B cell (primary cell): ENCODE results near the gene FUBP3. TPM values are rescaled to one million over a fixed set of nuclear protein-coding genes. Genes with fewer than 3 reads are reported as not detected.

Experiments used
- ATAC-seq: fragments of 200-7000 bp; cut with Tn5 transposase; one replicate; pipeline ENCODE4 v1.10.0; 2021; ENCODE audit warnings: low read depth, mild to moderate bottlenecking, moderate number of reproducible peaks, moderate library complexity
- CTCF ChIA-PET: fragments of 350-600 bp; sonication (Branson Sonifier 250); formaldehyde crosslinking; loops from one replicate; lab custom pipeline; 2021; ENCODE audit warnings: antibody characterized with exemption, inconsistent platforms; lab: Charles Lee
- POLR2A ChIA-PET: fragments of 350-600 bp; sonication (Branson Sonifier 250); formaldehyde crosslinking; loops from one replicate; lab custom pipeline; 2021; ENCODE audit warnings: antibody characterized with exemption; lab: Charles Lee
- DNase-seq: peaks from one replicate; pipeline ENCODE4 v3.0.0; 2013
- H2AFZ ChIP-seq: 2 replicates; pipeline ENCODE4 v1.6.1; 2012; ENCODE audit warnings: mild to moderate bottlenecking, low read depth, low read length; ENCODE audit not compliant: insufficient read depth, poor library complexity, severe bottlenecking
- H3K27ac ChIP-seq, 2 donors: 1 replicate in 1 of 2; 2 replicates in 1 of 2; pipeline ENCODE4 v1.5.1; 2012 to 2013; ENCODE audit warnings: low read length in 2 of 2, mild to moderate bottlenecking in 2 of 2, moderate library complexity in 1 of 2
- H3K27me3 ChIP-seq, 4 experiments: fragments of 200-600 bp in 1 of 4; sonication (generic) in 1 of 4; replicated peaks in 1 of 4; 1 replicate in 2 of 4; 2 replicates in 2 of 4; pipeline versions ENCODE4 v1.6.1 to v1.7.0; 2013 to 2016; ENCODE audit warnings: low read length in 3 of 4, mild to moderate bottlenecking in 2 of 4, mixed read lengths in 1 of 4, moderate library complexity in 1 of 4; ENCODE audit not compliant: insufficient read depth in 4 of 4, control insufficient read depth in 3 of 4; ENCODE audit errors: control extremely low read depth in 1 of 4
- H3K36me3 ChIP-seq, 2 experiments: replicated peaks in 1 of 2; 1 replicate in 1 of 2; 2 replicates in 1 of 2; pipeline versions ENCODE4 v1.6.1 to v1.7.1; 2013; ENCODE audit warnings: low read length in 1 of 2; ENCODE audit not compliant: insufficient read depth in 2 of 2, control insufficient read depth in 1 of 2; ENCODE audit errors: control extremely low read depth in 1 of 2, extremely low read depth in 1 of 2
- H3K4me1 ChIP-seq, 2 donors: fragments of 200-600 bp in 1 of 2; sonication (generic) in 1 of 2; 1 replicate in 1 of 2; 2 replicates in 1 of 2; pipeline versions ENCODE4 v1.5.1 to v1.6.1; 2013 to 2017; ENCODE audit warnings: low read length in 2 of 2; ENCODE audit not compliant: control insufficient read depth in 2 of 2, insufficient read depth in 2 of 2
- H3K4me2 ChIP-seq: replicated peaks from 2 replicates; pipeline ENCODE3; 2012; ENCODE audit warnings: mild to moderate bottlenecking, low read depth, low read length; ENCODE audit not compliant: poor library complexity, severe bottlenecking
- H3K4me3 ChIP-seq, 5 experiments: fragments of 200-600 bp in 1 of 5; sonication (generic) in 1 of 5; 1 replicate in 3 of 5; 2 replicates in 2 of 5; pipeline versions ENCODE4 v1.5.1 to v1.7.0; 2011 to 2016; ENCODE audit warnings: low read length in 4 of 5, mild to moderate bottlenecking in 4 of 5, low read depth in 2 of 5, control low read depth in 1 of 5, moderate library complexity in 1 of 5; ENCODE audit not compliant: insufficient read depth in 1 of 5; ENCODE audit errors: control extremely low read depth in 1 of 5, extremely low read depth in 1 of 5
- H3K79me2 ChIP-seq: fragments of 200-600 bp; sonication (generic); one replicate; pipeline ENCODE4 v1.6.0; 2016; ENCODE audit warnings: low read length; ENCODE audit not compliant: control insufficient read depth, insufficient read depth
- H3K9ac ChIP-seq: fragments of 200-600 bp; sonication (generic); 2 replicates; pipeline ENCODE4 v1.6.1; 2017; ENCODE audit warnings: mild to moderate bottlenecking, low read length, moderate library complexity
- H3K9me3 ChIP-seq, 3 donors: one replicate each; pipeline versions ENCODE4 v1.6.1 to v1.7.1; 2013; ENCODE audit warnings: low read length in 2 of 3; ENCODE audit not compliant: control insufficient read depth in 2 of 3, insufficient read depth in 1 of 3; ENCODE audit errors: control extremely low read depth in 1 of 3
- H4K20me1 ChIP-seq: 2 replicates; pipeline ENCODE4 v1.6.0; 2012; ENCODE audit warnings: mild to moderate bottlenecking, low read length; ENCODE audit not compliant: insufficient read depth, control insufficient read depth, poor library complexity, severe bottlenecking
- H3K27ac Mint-ChIP-seq: one replicate; pipeline ENCODE4 v1.8.0; 2021; ENCODE audit warnings: mixed read lengths
- H3K27me3 Mint-ChIP-seq: one replicate; pipeline ENCODE4 v1.8.0; 2021; ENCODE audit warnings: mixed read lengths
- H3K4me1 Mint-ChIP-seq: one replicate; pipeline ENCODE4 v1.8.0; 2021; ENCODE audit warnings: mixed read lengths
- H3K4me3 Mint-ChIP-seq: one replicate; pipeline ENCODE4 v1.8.0; 2021; ENCODE audit warnings: mixed read lengths
- H3K9me3 Mint-ChIP-seq: one replicate; pipeline ENCODE4 v1.8.0; 2022; ENCODE audit warnings: mixed read lengths; ENCODE audit not compliant: insufficient read depth
- CTCF ChIP-seq: fragments of 200-600 bp; IDR thresholded peaks from one replicate; pipeline ENCODE4 v1.8.0; 2022; ENCODE audit warnings: antibody characterized with exemption, mild to moderate bottlenecking
- EZH2 ChIP-seq: IDR thresholded peaks from 2 replicates; pipeline ENCODE4 v1.6.1; 2012; ENCODE audit warnings: borderline replicate concordance, low read depth, mild to moderate bottlenecking, moderate library complexity, low read length; ENCODE audit not compliant: insufficient read depth, poor library complexity, severe bottlenecking
- WGBS: methylation state at CpG from one replicate; pipeline ENCODE4 v1.1.5; 2013; ENCODE audit warnings: missing lambda C conversion rate; ENCODE audit not compliant: insufficient coverage; 5-methylcytosine and 5-hydroxymethylcytosine counted together
- intact Hi-C: fragments of 100-400 bp; cut with micrococcal nuclease; formaldehyde crosslinking; loops from one replicate; pipeline ENCODE4 v1.10.0; 2022
- polyA plus RNA-seq: library from polyadenylated mRNA; depleted of rRNA; stranded (reverse); fragments of >200 nt; gene quantifications from 2 replicates; pipeline ENCODE4 v1.2.3, GENCODE V29; 2012
- total RNA-seq, 2 donors: library from RNA; stranded (reverse); fragments of 120-200 nt in 1 of 2; gene quantifications; 1 replicate in 1 of 2; 2 replicates in 1 of 2; pipeline versions ENCODE4 v1.2.3 to v1.2.4, GENCODE V29; 2013 to 2022

Gene FUBP3
- total and polyA plus RNA-seq, 2 donors (not counting 1 experiment from before 2014, with no cell fraction given): 45.7 to 79.4 TPM

DNA sequence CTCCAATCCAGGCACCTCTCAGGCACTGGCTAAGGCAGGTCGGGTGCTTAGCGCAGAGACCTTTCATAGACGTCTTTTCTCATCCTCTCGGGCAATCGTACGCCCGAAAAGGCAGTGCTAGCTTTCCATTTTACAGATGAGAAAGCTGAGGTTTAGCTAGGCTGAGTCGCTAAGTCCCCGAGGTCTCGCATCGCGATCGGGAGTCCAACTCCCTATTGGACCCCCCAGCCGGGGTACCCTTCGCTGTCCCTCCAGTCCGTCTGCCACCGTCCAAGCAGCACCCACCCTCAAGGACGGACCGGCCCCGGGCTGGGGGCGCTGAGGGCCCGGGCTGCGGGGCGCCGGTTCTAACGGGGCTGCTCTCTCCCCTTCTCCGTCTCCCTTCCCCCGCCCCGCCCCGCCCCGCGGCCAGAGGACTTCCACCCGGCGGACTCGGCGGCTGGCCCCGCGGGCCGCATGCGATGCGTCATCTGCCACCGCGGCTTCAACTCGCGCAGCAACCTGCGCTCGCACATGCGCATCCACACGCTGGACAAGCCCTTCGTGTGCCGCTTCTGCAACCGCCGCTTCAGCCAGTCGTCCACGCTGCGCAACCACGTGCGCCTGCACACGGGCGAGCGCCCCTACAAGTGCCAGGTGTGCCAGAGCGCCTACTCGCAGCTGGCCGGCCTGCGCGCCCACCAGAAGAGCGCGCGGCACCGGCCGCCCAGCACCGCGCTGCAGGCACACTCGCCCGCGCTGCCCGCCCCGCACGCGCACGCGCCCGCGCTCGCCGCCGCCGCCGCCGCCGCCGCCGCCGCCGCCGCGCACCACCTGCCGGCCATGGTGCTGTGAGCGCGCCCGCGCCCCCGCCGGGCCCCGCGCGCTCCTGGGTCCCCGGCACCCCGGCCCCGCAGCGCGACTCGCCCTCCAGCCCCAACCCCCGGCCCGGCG is 101.7 kb downstream of the FUBP3 start:
- Histone ChIP-seq H3K27ac (no peak overlapping the region), H3K9me3 (peaks cover 0 to 5% (median 5%) of the 10 kb centered on the region in 3 donors), H4K20me1 (no peaks in the 10 kb centered on the region), H3K4me1 (peaks cover 12% of the 10 kb centered on the region in 2 donors), H3K79me2 (no peaks in the 10 kb centered on the region), H3K27me3 (peaks cover 0 to 32% (median 4%) of the 10 kb centered on the region in 4 experiments), H3K36me3 (no peaks in the 10 kb centered on the region), H3K4me3 (peak overlapping the region in 4 of 5 experiments; percentile 29 to 71 (median 63)), H3K9ac (peak overlapping the region; percentile 70), H3K4me2 (peak overlapping the region; percentile 97), H2AFZ (peak overlapping the region; percentile 92)
- intact Hi-C loops: loop anchor here (10.0 kb wide), 1 partner anchor 576 kb away; no protein-coding TSS in a partner anchor
- ATAC-seq: peak; percentile 56
- ChIA-PET POLR2A (no interaction called here), CTCF (interaction anchor here (0.6 to 2.2 kb wide), 6 partner anchors 13 to 221 kb away, joined by 3 to 43 read pairs (median 5); partner anchors contain the start of gene EXOSC2)
- TF ChIP-seq EZH2: no peak
- WGBS: 4% methylated on average over 116 of the region's 116 CpGs
- peak; percentile 73 for DNase-seq
- Mint-ChIP-seq H3K27me3 (peaks cover 7% of the 10 kb centered on the region), H3K4me1 (peaks cover 8% of the 10 kb centered on the region), H3K9me3 (no peaks in the 10 kb centered on the region), H3K27ac (no peak overlapping the region), H3K4me3 (peak overlapping the region; percentile 69)

GRCh38 chr9:130681769-130682420 is 102.5 kb downstream of the FUBP3 start:
- Histone ChIP-seq H3K9me3 (peaks cover 0 to 5% (median 5%) of the 10 kb centered on the region in 3 donors), H3K79me2 (no peaks in the 10 kb centered on the region), H3K4me1 (peaks cover 12% of the 10 kb centered on the region in 2 donors), H3K4me2 (peak overlapping the region; percentile 97), H4K20me1 (no peaks in the 10 kb centered on the region), H3K27me3 (peaks cover 0 to 32% (median 4%) of the 10 kb centered on the region in 4 experiments), H3K9ac (peak overlapping the region; percentile 70), H3K4me3 (peak overlapping the region; percentile 3 to 71 (median 61)), H3K36me3 (no peaks in the 10 kb centered on the region), H3K27ac (no peak overlapping the region), H2AFZ (peak overlapping the region; percentile 92)
- POLR2A ChIA-PET: interaction anchor here (0.9 kb wide), 1 partner anchor 11 kb away, joined by 4 read pairs; the partner anchor contains the start of gene EXOSC2
- TF ChIP-seq EZH2 (no peak), CTCF (no peak)
- DNase-seq (peak; percentile 61), ATAC-seq (peak; percentile 31)
- H3K27me3 Mint-ChIP-seq: peaks cover 7% of the 10 kb centered on the region
- no peaks in the 10 kb centered on the region for H3K9me3 Mint-ChIP-seq
- WGBS: under 1% methylated on average over 44 of the region's 45 CpGs
- peak overlapping the region; percentile 97 for H3K4me3 Mint-ChIP-seq
- no peak overlapping the region for H3K27ac Mint-ChIP-seq
- CTCF ChIA-PET: interaction anchor here (0.7 to 2.2 kb wide), 24 partner anchors 9 to 365 kb away, joined by 3 to 43 read pairs (median 4); partner anchors contain the start of genes EXOSC2 and PRDM12
- intact Hi-C loops: loop anchor here (1.0 to 10.0 kb wide), 3 partner anchors 11 to 577 kb away; partner anchors contain the start of genes EXOSC2 and FUBP3
- peaks cover 8% of the 10 kb centered on the region for H3K4me1 Mint-ChIP-seq
